Activated CD8-positive, alpha-beta memory T cell treated with anti-CD3 and anti-CD28 coated beads for 36 hours (primary cell): ENCODE measurements around the gene TSACC. TPM values are rescaled to one million over a fixed set of nuclear protein-coding genes. Genes with fewer than 3 reads are reported as not detected.

ENCODE experiments used
- CTCF ChIA-PET: fragments of 350-600 bp; sonication (Branson Sonifier 250); formaldehyde crosslinking; loops from one replicate; lab custom pipeline; 2021; ENCODE audit warnings: antibody characterized with exemption; lab: Charles Lee
- POLR2A ChIA-PET: fragments of 350-600 bp; sonication (Branson Sonifier 250); formaldehyde crosslinking; loops from one replicate; lab custom pipeline; 2021; ENCODE audit warnings: antibody characterized with exemption; lab: Charles Lee
- total RNA-seq, 2 experiments: library from RNA; stranded (reverse); gene quantifications; one replicate each; pipeline ENCODE4 v1.2.3, GENCODE V29; 2021

Gene TSACC
- total RNA-seq, 2 experiments from 2014 or later = 0.36 TPM; not detected in 1

DNA sequence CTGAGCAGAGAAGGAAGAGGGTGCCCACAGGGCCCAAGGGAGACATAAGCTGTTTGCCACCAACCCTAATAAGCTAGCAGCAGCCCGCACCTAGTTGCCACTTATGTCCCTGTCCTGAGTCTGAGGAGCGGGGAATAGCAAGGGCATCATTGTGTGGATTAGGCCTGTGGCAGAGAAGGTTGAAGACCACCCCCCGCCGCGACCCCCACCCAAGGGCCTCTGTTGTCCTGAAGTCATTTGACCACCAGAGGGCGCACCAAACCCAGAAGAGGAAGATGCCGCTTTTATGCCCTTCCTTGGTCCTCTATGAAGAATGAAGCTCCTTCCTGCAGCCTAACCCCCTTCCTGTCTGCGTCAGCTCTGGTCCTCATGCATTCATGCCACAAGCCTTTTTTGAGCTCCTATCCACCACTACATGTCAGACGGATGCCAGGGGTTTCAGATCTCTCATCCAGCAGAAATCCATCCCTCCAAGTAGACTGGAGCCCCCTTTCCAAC lies 47.3 kb downstream of the TSACC start:
- ChIA-PET CTCF (interaction anchor here (0.5 to 8.9 kb wide), 59 partner anchors 8 to 1405 kb away, joined by 3 to 141 read pairs (median 5); partner anchors contain the start of genes CCT3, NAXE and TSACC), POLR2A (interaction anchor here (0.6 to 1.0 kb wide), 3 partner anchors 33 to 470 kb away, joined by 3 to 5 read pairs (median 5); no protein-coding TSS in a partner anchor)

DNA sequence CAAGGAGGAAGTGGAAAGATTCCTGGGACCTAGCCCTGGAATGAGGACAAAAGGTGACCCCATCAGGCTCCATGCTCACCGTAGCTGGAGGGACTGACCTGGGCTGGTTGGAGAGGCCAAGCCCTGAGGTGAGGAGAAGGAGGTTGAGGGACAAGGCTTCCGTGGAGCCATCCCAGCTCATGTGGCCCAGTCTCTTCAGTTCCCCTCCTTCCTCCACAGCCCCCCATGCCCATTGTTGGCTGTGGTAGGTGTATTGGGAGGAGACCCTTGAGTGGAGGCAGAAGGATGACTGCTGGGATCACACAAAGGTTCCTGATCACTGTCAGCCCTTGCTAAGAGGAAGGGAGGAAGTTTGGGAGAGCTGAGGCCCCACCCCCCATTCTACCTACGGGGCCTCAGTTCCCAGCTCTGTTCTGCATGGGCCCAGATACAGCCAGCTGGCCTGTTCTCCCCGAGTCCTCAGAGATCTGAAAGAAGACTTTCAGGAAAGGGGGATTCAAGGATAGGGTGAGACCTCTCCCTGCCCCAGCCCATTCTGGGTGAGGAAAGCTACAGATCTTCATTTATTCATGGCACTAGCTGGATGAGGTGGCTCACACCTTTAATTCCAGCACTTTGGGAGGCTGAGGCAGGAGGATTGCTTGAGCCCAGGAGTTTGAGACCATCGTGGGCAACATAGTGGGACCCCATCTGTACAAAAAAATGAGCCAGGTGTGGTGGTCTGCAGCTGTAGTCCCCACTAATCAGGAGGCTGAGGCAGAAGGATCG lies 48.0 kb downstream of the TSACC start:
- POLR2A ChIA-PET = interaction anchor here (0.6 to 1.0 kb wide), 3 partner anchors 32 to 471 kb away, joined by 3 to 5 read pairs (median 5); no protein-coding TSS in a partner anchor
- CTCF ChIA-PET = interaction anchor here (0.5 to 8.9 kb wide), 61 partner anchors 7 to 1406 kb away, joined by 3 to 141 read pairs (median 5); partner anchors contain the start of genes CCT3, NAXE and TSACC

DNA sequence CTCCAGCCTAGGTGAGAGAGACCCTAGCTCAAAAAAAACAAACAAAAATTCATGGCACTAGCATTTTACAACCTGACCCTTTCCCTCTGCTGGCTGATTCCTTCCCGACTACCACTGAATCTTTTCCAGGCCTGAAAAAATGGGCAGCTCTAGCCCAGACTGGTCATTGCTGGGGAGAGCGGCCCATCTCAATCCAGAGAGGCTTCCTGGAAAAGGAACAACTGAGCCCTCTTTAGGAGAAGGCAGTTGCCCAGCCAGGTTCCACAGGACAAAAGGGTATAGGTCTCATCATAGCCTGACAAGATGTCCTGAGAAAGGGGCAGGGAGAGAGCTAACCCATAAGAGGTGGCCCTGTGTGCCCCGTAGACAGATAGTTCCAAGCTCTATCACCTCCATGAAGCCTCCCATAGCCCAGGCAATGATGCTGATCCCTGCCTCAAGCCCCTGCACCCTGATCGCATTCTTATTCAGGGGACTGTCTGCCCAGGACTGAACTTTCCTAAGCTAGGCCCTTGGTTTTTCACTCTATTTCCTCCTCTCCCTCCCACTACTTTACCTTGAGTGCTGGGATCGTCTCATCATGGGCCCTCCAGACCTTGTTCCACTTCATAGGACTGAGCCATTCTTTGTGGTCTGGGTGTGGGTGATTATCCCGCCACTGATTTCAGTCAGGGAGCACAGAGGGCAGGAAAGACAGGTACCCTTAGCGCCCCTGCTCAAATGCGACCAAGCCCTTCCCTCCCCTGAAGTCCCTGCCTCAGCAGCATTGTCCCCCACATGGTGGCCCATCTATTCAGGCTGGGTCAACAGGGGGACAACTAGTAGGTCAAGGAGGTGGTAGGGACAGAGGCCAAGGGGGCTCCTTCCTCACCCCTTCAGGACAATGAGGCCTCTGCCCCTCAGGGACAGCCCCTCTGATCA lies 48.9 kb downstream of the TSACC start:
- POLR2A ChIA-PET = no interaction called here

DNA sequence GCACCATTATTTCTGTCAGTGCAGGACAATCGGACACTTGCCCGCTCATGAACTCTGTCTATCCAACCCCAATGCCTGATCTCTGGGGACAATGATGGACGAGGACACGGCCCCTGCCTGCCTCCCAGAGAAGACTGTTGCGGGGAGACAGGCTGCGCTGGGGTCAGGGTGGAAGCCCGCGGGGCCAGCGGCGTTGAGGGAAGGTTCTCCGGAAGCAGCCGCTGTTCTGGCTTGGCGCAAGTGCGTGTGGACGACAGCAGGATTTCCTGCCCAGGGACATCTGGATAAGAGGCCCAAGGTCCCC lies 49.5 kb downstream of the TSACC start:
- ChIA-PET POLR2A (no interaction called here), CTCF (interaction anchor here (1.5 to 8.9 kb wide), 4 partner anchors 42 to 58 kb away, joined by 3 to 141 read pairs (median 55); no protein-coding TSS in a partner anchor)

More for the DNA sequence above, 48.9 kb downstream of the TSACC start:
- CTCF ChIA-PET = interaction anchor here (0.8 to 8.9 kb wide), 13 partner anchors 8 to 221 kb away, joined by 3 to 141 read pairs (median 19); no protein-coding TSS in a partner anchor

DNA sequence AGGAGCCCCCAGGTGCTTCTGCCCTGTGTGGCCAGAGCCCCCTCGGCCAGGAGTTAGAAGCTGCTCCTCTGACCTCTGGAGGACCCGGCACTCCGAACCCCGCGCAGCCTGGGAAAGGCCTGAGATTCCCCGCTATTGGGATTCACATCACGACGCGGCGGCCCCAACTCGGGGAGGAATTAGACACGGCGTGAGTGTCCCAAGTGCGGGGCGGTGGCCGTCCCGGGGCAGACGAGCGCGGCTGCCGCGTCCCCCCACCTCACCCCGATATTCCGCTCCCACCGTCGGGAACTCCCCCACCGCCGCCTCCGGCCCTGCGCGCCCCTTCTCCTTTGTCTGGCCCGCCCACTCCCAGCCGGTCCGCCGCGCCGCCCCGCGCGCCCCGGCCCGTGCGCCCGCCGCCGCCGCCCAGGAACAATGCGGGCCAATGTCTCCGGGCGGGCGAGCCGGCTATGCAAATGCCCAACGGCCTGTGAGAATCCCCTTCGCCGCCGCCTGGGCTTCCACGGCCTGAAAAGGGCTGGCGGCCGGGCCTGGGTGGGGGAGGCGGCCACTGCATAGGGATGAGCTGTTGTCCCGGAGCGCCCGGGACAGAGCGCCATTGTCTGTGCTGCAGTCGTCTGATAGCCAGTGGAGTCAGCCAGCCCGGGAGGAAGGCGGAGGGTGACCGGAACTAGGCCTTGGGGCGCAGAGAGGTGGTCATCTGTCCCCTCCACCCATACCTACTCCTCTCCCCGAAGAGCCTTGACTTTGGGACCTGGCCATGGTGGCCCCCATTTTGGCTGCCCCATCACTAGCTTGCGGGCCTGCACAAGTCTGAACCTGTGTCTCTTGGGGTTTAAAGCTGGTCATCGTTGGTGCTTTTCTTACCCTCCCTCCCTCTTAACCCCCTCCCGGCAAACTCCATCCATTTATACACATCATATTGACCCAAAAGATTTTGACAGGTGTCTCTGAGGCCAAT lies 50.1 kb downstream of the TSACC start:
- ChIA-PET CTCF (interaction anchor here (1.2 to 8.9 kb wide), 5 partner anchors 41 to 58 kb away, joined by 3 to 141 read pairs (median 39); no protein-coding TSS in a partner anchor), POLR2A (no interaction called here)

DNA sequence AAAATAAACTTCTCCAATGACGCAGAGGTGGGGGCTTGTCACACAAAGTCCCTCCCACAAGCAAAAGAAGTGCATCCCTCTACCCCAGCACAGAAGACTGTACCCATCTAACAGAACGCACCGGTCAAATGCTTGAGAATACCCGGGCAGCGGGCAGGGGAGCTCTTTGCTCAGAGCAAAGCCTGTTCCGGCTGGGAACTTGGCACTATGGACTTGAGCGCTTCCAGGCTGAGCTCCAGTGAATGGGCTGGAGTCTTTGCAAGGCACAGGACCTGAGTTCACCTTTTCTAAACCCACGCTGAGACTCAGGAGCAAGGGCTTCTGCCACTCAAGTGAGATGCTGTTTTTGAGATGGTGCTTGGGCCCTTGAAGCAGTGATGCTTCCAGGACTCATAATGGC lies 51.0 kb downstream of the TSACC start:
- CTCF ChIA-PET = interaction anchor here (1.2 to 8.9 kb wide), 2 partner anchors 53 to 57 kb away, joined by 5 to 141 read pairs; no protein-coding TSS in a partner anchor

DNA sequence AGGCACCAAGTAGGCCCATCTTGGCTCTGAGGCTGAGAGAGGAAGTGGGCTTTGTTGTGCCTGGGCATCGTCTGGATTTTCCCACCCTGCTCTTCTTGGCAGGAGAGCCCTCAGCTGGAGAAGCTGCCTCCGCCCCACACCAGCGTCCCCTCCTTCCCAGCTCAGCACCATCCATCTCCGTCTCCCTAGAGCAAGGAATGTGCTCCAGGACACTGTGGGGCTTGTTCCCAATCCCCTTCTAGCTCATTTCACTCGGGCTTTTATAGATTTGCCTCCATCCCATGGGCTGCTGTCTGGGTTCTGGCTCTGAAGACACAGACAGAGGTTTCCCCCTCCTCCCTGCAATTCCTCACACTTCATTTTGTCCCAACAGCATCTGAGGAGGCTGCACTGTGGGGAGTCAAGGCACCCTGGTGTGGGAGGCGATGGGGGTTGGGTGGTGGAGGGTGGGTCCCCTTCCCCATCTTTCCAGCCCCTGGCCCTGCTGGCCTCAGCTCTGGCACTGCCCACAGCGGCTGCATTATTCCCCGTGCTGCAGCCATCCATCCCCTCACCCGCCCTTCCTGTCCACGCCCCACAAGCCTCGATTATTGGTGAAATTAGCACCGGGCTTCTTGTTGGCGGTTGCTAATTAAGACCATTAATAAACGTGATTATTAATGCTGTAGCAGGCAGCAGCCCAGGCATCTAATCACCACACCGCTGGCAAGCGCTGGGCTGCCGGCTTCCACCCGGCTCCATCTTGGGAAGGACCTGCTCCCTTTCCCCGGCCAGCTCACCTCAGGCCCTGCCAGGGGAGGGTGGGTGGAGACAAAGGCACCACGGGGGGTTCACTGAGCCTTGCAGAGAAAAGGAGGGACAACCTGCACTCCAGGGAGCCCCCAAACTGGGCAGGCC lies 52.4 kb downstream of the TSACC start:
- CTCF ChIA-PET = interaction anchor here (8.9 kb wide), 1 partner anchor 55 kb away, joined by 141 read pairs; no protein-coding TSS in a partner anchor
- POLR2A ChIA-PET = no interaction called here

More for the DNA sequence above, 51.0 kb downstream of the TSACC start:
- POLR2A ChIA-PET = no interaction called here

DNA sequence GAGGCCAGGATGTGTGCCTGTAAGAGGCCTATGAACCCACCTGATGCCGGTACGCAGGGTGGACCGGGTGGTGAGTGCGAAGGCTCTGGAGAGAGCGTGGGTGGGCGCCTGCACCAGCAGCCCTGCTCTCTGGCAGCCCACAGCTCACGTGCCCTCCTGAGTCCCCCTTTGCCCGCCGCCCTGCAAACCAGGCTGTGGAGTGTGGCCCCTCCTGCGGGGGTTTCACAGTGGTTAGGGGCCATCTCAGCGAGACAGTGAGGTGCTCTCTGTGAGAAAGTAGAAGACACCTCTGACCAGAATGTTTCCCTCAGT lies 53.0 kb downstream of the TSACC start:
- POLR2A ChIA-PET = no interaction called here

DNA sequence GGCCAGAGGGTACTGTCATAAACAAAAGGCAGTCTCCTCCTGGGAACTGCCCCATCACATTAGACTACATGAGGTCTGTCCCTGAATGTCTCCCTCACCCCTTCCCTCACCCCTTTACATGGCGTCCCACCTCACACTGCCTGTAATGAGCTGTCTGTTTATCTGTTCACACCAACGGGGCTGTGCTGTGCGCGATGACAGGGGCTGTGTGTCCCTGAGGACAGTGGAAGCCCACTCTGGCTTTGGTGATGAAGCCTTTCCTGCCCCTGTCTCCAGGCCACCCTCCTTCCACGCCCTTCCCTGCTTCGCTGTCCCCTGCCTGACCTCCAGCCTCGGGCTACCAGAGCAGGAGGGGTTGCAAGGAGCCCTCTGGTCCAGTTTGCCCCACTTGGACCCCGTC lies 53.4 kb downstream of the TSACC start:
- ChIA-PET CTCF (interaction anchor here (8.9 kb wide), 1 partner anchor 54 kb away, joined by 141 read pairs; no protein-coding TSS in a partner anchor), POLR2A (no interaction called here)

More for the DNA sequence above, 53.0 kb downstream of the TSACC start:
- CTCF ChIA-PET = interaction anchor here (8.9 kb wide), 1 partner anchor 55 kb away, joined by 141 read pairs; no protein-coding TSS in a partner anchor

DNA sequence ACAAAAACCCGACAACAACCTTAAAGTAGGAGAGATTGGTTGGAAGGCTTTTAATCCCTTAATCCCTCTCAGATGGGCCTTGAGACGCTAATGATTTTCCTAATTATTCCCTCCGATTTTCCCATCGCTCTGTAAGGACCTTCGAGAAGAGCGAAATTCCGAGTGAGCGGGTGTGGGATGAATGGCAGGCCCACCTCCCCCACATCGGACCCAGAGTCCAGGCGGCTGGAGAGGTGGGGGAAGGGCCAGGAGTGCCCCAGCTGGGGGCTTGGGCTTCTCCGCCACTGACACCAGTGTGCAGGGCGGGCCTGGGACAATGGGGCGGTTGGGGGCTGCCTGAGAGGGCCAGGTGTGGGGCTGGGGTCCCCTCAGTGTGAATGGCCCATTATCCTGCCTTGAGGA lies 54.1 kb downstream of the TSACC start:
- POLR2A ChIA-PET = no interaction called here

DNA sequence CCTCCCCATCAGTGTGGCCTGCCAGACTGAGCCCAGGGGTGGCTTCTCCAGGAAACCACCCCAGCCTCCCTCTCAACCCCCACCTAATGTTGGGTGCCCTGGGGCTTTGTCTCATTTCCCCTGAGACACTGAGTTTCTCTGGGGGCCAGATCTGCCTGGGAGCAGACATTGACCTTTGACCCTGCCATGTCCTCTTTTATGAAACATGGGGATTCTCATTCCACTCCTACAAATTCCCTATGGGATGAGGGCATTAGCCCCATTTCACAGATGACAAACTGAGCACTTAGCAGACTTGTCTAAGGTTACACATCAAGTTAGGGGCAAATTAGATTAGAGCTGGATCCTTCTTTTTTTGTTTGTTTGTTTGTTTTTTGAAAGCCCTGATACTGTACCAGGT lies 54.8 kb downstream of the TSACC start:
- ChIA-PET CTCF (interaction anchor here (0.9 kb wide), 1 partner anchor 7 kb away, joined by 3 read pairs; no protein-coding TSS in a partner anchor), POLR2A (no interaction called here)

More for the DNA sequence above, 54.1 kb downstream of the TSACC start:
- CTCF ChIA-PET = interaction anchor here (8.9 kb wide), 1 partner anchor 54 kb away, joined by 141 read pairs; no protein-coding TSS in a partner anchor

DNA sequence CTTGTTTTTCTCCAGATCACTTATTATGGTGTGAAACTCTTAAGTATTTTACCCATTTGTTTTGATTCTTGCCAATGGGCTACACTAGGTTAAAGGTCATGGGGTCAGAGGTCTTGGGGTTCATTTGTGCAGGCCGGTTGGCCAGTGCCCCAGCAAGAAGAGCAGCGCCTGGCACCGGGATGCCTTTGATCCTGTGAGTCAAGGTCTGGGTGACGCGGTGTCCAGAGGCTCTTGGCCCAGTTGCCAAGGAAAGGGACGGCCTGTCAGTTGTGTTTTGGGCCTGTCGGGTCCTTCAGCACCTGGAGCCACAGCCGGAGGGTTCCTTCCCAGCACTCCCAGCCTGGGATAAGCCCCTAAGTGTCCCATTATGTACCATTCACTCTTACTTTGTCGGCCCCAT lies 55.8 kb downstream of the TSACC start:
- POLR2A ChIA-PET = no interaction called here
- CTCF ChIA-PET = interaction anchor here (2.7 kb wide), 1 partner anchor 8 kb away, joined by 14 read pairs; no protein-coding TSS in a partner anchor

DNA sequence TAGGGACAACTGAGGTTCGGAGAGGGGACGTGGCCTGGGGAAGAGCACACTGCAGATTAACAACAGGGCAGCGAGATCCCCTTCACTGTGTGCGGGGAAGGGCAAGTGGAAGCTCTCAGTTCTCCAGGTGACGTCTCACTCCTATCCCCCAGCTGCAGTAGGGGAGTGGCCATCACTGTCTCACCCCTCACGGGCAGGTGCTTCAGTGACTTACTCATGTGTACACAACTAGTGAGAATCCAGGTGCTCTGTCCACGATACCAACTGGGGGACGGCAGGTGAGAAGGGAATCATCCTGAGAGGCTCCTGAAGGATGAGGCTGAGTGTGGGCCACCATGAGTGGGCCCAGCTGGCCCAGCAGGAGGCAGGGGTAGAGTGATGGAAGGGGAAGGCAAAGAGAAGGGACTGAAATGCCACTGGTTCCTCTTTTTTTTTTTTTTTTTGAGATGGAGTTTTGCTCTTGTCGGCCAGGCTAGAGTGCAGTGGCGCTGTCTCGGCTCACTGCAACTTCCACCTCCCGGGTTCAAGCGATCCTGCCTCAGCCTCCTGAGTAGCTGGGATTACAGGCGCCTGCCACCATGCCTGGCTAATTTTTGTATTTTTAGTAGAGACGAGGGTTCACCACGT lies 56.6 kb downstream of the TSACC start:
- CTCF ChIA-PET = interaction anchor here (1.0 to 2.7 kb wide), 3 partner anchors 9 to 51 kb away, joined by 3 to 14 read pairs (median 7); no protein-coding TSS in a partner anchor
- POLR2A ChIA-PET = no interaction called here
